HG03432 (cell line): ENCODE measurements around the gene ARL8B.

ENCODE experiments used
- ATAC-seq: cut with Tn5 transposase; IDR thresholded peaks from one replicate; pipeline ENCODE4 v1.9.1; 2021; ENCODE audit warnings: mild to moderate bottlenecking, moderate library complexity; ENCODE audit not compliant: unreplicated experiment

ARL8B gene

GRCh38 chr3:5205165-5205941, 83.3 kb downstream of the ARL8B start:
- ATAC-seq: peak; percentile 99

DNA sequence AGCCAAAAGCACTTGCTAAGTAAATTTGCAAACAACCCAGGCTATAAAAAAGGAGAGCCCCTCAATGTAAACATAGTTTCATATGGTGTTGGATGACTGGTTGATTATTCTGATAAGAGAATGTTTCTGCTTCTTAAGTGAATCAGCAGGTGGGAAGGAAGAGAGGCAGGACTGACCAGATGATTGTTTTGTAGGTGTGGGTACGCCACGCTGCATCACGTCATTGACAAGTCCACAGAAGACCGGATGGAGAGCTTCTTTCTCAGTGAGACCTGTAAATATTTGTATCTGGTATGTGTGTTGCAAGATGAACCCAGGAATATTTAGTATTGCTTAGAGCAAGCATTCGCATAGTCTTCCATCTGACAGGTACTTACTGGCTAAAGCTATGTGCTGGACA, 88.8 kb downstream of the ARL8B start:
- ATAC-seq: no peak

DNA sequence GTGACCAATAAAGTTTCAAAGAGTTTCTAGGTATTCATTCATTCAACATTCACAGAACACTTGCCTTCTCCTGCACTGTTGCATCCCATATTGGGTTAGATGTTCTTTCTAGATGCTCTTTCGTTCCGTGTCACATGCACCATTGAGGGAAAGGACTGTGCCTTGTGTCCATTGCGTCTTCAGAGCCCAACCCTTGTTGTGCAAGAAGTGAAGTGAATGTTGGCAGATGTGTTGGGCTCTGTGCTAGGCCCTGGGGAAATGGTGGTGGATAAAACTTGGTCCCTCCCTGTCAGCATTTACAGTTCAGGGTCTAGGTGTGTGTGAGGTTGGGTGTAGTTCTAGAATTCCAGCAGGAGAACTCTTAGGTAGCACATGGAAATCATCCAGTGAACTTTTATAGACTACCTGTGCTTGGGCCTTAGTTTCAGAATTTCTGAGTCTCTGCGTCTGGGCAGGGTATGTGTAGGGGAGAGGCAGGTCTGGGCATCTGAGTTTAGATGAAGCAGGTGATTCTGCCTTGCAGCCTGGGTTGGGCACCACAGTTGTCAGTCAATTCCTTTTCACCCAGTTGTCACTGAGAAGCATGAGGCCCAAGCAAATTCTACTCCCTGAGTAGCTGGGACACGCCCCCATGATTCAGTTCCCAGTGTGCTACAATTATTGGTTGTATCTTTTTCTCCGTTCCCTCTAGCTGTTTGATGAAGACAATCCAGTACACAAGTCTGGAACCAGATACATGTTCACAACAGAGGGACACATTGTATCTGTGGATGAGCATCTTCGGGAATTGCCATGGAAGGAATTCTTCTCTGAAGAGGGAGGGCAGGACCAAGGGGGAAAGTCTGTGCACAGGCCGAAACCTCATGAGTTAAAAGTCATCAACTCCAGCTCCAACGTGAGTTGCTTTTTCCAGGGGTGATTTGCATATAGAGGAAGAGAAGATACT, 90.8 kb downstream of the ARL8B start:
- ATAC-seq: no peak

DNA sequence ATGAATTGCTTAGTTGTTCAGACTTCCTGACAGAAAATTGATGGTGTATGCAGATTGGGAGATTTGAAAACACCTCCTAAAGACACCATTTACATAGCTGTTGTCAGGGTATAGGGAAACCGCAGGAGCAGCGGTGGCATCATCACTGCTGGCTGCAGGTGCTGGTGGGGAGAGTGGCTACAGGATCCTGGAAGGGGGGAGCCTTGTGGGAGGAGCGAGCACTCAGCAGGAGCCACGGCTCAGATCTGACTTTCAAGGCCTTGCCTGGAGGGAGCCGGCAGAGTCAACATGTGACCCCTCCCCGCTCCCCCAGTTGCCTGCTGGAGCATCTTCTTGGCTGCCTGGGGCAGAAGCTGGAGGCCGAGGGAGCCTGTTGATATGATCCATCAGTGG, 91.5 kb downstream of the ARL8B start:
- ATAC-seq: no peak

- no peak for ATAC-seq
These were observed 92.3 kb downstream of the ARL8B start for GRCh38 chr3:5214352-5214751.

GRCh38 chr3:5217824-5218595, 95.9 kb downstream of the ARL8B start:
- no peak for ATAC-seq

DNA sequence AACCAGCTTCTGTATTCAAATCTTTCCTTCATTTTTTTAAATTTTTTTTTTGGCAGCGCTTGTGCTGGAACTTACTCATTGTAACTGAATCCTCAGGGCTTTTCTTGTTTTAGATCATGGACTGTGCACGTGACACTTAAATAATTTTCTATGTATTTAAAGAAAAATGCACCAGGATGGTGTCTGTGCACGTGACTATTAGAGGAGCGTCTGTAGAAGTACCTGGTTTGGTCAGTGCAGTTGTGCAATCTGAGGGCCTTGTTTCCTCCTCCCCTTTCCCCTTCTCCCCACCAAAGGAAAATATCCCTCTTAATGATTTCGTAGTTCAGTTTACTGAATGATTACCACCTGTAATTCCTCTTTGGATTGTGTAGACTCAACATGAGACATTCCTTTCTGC, 96.7 kb downstream of the ARL8B start:
- ATAC-seq: no peak

- no peak for ATAC-seq
These were observed 97.1 kb downstream of the ARL8B start for GRCh38 chr3:5219216-5219615.

DNA sequence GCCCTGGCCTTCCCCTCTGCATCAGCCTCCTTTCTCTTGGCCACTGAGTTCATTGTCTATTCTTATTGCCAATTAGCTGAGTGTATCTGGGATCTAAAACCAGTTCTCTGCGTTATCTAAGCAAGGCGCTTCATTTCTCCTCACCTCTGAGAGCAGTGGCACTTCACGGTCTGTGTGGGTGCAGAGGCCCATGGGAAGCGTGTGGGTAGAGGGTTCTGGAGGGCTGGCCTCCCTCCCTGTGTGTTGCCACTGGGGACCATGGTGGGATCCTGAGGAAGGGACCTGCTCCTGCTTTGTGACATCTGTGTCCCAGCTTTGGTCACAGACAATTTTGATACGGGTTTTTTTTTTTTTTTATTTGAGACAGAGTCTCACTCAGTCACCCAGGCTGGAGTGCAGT, 98.1 kb downstream of the ARL8B start:
- ATAC-seq: no peak

DNA sequence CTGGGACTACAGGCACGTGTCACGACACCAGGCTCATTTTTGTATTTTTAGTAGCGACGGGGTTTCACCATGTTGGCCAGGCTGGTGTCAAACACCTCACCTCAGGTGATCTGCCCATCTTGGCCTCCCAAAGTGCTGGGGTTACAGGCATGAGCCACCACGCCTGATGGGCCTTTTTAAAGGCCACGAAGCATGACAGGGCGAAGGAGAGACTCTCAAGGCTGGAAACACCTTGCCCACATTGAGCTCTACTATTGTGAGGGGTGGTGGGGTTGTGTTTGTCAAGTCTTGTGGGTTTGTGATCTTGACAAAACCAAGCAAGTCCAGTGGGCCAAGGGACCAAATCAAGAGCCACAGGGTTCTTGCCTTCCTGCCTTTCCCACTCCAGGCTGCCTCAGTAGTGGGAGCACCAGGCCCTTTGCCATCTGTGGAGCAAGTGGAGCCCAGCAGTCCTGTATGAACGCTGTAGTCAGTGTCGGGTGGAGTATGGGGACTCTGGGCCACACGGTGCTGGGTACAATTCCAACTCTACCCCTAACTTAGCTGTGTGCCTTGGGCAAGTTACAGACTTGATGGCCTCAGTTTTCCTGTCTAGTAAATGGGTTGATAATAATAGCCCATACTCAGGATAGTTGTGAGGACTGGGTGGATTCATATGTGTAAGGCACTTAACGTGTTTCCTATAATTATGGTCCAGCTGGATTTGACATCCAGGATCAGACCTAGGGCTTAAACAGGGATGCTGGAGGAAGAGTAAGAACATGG, 98.8 kb downstream of the ARL8B start:
- no peak for ATAC-seq

- no peak for ATAC-seq
These were observed 99.6 kb downstream of the ARL8B start for GRCh38 chr3:5221701-5222100.

GRCh38 chr3:5222283-5223005, 100.4 kb downstream of the ARL8B start:
- no peak for ATAC-seq

- ATAC-seq: no peak
These were observed 104.7 kb downstream of the ARL8B start for GRCh38 chr3:5226783-5227182.

DNA sequence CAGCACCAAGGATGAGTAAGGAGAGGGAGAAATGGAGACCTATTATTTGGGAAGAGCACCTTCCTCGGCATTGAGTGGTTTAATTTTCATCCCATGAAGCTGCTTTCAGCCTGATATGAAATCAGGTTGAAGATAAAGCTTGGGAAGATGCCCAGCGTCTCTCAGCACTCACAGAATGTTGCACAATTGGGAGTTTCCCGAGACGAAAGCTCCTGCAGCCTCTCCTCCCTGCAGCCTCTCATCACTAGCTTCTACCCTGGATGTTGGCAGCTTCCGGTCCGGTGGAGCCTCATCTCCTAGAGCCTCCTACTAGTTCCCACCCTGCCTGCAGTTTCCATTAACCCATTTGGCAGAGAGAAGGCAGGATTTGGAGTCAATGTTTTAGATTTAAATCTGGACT, 105.7 kb downstream of the ARL8B start:
- ATAC-seq: no peak

DNA sequence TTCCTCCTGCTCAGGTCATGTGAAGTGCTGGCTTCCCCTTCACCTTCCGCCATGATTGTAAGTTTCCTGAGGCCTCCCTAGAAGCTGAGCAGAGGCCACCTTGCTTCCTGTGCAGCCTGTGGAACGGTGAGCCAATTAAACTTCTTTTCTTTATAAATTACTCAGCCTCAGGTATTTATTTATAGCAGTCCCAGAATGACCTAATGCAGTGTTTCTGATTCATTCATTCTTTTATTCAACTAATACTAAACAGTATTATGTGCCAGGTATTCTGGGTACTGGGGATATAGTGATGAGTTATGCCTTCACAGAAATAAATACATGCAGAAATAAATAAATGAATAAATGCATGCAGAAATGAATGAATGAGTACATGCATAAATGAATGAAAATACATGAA, 107.3 kb downstream of the ARL8B start:
- no peak for ATAC-seq
